ENCODE data around the gene GUK1. TPM values are rescaled to one million over a fixed set of nuclear protein-coding genes. Genes with fewer than 3 reads are reported as not detected.

The GUK1 gene
- total RNA-seq, 1 donor from 2014 or later, result 136 TPM

GRCh38 chr1:228144993-228145343, 4.9 kb downstream of the GUK1 start:
- Mint-ChIP-seq H3K27ac (no peak overlapping the region), H3K36me3 (no peaks in the 10 kb centered on the region), H3K9me3 (no peaks in the 10 kb centered on the region), H3K27me3 (ENCODE audit: low read depth) (no peaks in the 10 kb centered on the region), H3K4me3 (no peak overlapping the region), H3K4me1 (peaks cover 22% of the 10 kb centered on the region)
- DNase-seq (ENCODE audit: low spot score in 2 of 2, unreplicated experiment in 2 of 2), result no peak
- no peak for TF ChIP-seq CTCF (IDR thresholded peaks at IDR 0.05; ENCODE audit: unreplicated experiment)

- Mint-ChIP-seq H3K4me3 (no peak overlapping the region), H3K27me3 (ENCODE audit: low read depth) (no peaks in the 10 kb centered on the region), H3K4me1 (peaks cover 20% of the 10 kb centered on the region), H3K9me3 (no peaks in the 10 kb centered on the region), H3K36me3 (no peaks in the 10 kb centered on the region), H3K27ac (no peak overlapping the region)
- DNase-seq (ENCODE audit: low spot score in 2 of 2, unreplicated experiment in 2 of 2), result no peak
- no peak for TF ChIP-seq CTCF (IDR thresholded peaks at IDR 0.05; ENCODE audit: unreplicated experiment)
These were observed 5.7 kb downstream of the GUK1 start for GRCh38 chr1:228145463-228146416.

GRCh38 chr1:228146417-228147150, 6.5 kb downstream of the GUK1 start:
- Mint-ChIP-seq H3K9me3 (no peaks in the 10 kb centered on the region), H3K27ac (no peak overlapping the region), H3K4me3 (no peak overlapping the region), H3K4me1 (peaks cover 17% of the 10 kb centered on the region), H3K27me3 (ENCODE audit: low read depth) (no peaks in the 10 kb centered on the region), H3K36me3 (no peaks in the 10 kb centered on the region)
- DNase-seq (ENCODE audit: low spot score in 2 of 2, unreplicated experiment in 2 of 2), result no peak
- TF ChIP-seq CTCF (IDR thresholded peaks at IDR 0.05; ENCODE audit: unreplicated experiment), result no peak

GRCh38 chr1:228147151-228147693, 7.1 kb downstream of the GUK1 start:
- Mint-ChIP-seq H3K4me3 (no peak overlapping the region), H3K27ac (no peak overlapping the region), H3K4me1 (peaks cover 17% of the 10 kb centered on the region), H3K36me3 (no peaks in the 10 kb centered on the region), H3K9me3 (no peaks in the 10 kb centered on the region), H3K27me3 (ENCODE audit: low read depth) (no peaks in the 10 kb centered on the region)
- DNase-seq (ENCODE audit: low spot score in 2 of 2, unreplicated experiment in 2 of 2), result no peak
- TF ChIP-seq CTCF (IDR thresholded peaks at IDR 0.05; ENCODE audit: unreplicated experiment), result no peak

GRCh38 chr1:228147768-228148167, 7.7 kb downstream of the GUK1 start:
- TF ChIP-seq CTCF (IDR thresholded peaks at IDR 0.05; ENCODE audit: unreplicated experiment), result no peak
- DNase-seq (ENCODE audit: low spot score in 2 of 2, unreplicated experiment in 2 of 2), result no peak
- Mint-ChIP-seq H3K4me1 (peaks cover 17% of the 10 kb centered on the region), H3K36me3 (no peaks in the 10 kb centered on the region), H3K4me3 (no peak overlapping the region), H3K9me3 (no peaks in the 10 kb centered on the region), H3K27me3 (ENCODE audit: low read depth) (no peaks in the 10 kb centered on the region), H3K27ac (no peak overlapping the region)
